DMS 273 treated with DMSO at 0.1 percent for 48 hours (cell line): ENCODE results near the gene PCED1B.

Source experiments
- DNase-seq: peaks from one replicate; lab custom pipeline; 2025; lab: John Stamatoyannopoulos, UW

The PCED1B gene

DNA sequence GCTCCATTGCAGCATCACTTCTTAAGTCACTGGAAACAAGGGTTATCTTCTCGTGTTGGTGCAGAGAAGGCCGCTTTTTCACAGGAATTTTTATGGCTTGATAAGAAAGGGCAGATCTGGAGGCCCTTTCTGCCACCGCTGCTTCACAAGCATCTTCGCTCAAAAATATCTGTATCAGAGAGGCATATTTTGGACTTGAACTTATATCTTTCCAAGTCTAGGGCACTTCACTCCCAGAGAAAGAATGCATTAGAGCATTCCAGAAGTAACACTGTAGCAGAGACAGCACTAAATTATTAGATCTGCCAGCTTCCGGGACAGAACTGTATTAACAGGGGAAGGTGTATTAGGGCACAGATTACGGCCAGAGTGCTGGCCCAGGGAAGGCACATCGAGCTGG, 152.0 kb downstream of the PCED1B start:
- DNase-seq, result no peak

DNA sequence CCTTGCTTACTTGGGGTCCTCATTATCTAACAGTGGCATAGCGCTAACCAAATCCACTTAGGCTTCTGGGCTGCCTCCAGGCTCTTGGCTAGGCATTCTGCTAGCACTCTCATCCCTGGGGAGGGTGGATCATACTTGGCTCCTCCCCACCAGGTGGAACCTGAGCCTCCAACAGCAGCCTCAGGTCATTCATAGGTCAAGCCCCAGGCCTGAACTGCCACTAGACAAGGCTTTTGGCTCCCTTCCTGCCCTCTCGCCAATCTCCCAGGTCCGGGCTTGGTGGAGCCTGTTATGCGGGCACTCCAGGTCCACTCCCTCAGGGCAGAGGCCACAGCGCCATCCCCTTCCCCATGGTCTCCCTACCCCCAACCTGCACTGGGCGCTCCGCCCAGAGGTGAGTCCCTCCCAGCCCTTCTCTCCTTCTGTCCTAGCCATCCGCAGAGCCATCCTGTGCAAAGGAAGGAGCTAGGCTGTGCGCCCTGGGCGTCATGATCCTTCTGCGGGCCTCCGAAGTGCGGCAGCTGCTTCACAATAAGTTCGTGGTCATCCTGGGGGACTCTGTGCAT, 155.2 kb downstream of the PCED1B start:
- DNase-seq, result no peak

DNA sequence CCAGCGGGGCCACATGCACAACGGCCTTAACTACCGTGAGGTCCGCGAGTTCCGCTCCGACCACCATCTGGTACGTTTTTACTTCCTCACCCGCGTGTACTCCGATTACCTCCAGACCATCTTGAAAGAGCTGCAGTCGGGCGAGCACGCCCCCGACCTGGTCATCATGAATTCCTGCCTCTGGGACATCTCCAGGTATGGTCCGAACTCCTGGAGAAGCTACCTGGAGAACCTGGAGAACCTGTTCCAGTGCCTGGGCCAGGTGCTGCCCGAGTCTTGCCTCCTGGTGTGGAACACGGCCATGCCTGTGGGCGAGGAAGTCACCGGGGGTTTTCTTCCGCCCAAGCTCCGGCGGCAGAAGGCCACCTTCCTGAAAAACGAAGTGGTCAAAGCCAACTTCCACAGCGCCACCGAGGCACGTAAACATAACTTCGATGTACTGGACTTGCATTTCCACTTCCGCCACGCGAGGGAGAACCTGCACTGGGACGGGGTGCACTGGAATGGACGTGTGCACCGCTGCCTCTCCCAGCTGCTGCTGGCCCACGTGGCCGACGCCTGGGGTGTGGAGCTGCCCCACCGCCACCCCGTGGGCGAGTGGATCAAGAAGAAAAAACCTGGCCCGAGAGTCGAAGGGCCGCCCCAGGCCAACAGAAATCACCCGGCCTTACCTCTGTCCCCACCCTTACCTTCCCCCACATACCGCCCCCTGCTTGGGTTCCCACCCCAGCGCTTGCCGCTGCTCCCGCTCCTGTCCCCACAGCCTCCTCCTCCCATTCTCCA, 156.0 kb downstream of the PCED1B start:
- DNase-seq, result no peak

DNA sequence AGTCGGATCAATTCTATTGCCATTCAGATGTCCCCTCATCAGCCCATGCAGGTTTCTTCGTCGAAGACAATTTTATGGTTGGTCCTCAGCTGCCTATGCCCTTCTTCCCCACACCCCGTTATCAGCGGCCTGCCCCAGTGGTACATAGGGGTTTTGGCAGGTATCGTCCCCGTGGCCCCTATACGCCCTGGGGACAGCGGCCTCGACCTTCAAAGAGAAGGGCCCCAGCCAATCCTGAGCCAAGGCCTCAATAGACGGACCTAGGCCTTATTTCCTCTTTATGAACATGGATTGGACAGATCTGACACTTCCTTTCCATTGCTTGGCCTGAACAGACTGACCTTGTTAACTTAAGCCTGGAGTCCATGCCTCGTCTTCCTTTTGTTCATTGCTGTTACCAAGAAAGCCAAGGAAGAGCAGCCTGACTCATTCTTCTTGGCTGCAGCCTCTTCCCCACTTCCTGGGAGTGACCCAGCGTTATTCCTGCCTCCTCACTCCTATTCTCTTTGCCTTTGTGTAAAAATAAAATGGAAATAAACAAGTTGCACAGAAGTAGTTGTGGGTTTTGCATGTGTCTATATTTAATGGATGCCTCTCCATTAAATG, 156.8 kb downstream of the PCED1B start:
- DNase-seq, result no peak

DNA sequence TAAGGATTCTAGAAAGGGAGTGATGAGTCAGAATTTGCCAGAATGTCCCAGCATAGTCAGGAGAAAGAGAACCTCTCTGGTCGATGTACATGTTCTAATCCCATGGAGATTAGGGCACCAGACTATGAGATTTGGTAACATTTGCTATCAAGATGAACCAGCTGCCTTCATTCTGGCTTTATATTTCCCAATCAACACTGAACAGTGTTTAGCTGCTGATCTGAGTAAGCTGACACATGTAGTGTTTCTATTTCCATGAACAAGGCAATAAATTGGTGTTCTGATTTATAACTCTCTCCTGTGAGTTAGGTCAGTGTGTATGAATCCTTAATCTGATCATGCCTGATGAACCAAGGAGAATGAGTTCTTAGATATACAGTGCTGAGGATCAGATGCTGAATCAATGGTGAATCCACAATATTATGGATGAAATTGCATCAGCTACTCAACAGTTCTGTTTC, 158.4 kb downstream of the PCED1B start:
- no peak for DNase-seq

DNA sequence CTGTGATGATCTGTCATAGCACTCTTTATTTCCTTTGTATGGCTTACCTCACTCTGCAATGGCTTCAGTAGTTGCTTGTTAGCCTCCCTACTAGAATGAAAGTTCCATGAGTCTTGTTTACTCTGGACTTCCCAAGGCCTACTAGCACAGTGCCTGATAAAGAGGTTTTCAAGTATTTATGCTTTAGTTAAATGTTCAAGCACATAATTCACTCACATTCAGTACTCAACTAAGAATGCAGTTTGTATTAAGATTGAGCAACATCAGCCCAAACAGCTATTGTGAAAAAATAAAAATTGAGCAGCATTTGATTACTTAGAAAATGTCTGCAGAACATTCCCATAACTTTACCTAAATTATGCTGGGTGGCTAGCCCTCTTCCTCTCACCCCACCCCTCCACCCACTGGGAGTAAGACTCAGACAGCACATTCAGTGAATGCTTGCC, 159.3 kb downstream of the PCED1B start:
- no peak for DNase-seq

DNA sequence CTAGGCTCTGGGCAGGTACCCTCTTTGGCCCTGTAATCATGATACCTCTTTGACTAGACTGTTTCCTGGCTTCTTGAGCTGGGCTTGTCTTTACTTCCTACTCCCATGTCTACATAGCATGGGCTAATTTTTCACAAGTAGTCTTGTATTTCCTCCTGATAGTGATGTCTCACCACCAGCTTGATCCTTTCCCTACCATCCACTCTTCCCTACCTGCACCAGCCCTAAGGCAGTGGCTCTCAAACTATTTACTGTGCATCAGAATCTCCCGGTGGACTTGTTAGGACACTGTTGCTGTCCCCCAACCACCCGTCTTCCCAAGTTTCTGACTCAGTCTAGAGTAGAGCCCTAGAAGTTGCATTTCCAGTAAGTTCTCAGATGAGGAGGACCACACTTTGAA, 163.0 kb downstream of the PCED1B start:
- DNase-seq, result no peak

DNA sequence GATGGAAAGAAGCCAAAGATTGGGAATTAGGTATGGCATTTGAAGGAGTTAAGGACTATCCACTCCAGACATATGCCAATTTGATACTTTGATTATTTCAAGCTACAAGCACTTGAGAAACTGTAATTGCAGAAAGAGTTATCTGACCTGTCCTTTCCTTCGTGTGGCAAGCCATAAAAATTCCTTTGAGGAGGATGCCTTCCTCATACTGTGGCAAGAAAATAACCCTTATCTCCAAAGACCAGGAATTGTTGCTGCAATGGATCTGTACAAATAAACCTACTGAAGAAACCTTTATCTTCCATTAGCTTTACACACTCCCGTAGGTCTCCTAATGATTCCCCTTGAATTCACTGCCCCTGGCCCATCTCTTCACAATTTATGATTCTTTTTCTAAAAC, 165.4 kb downstream of the PCED1B start:
- DNase-seq, result no peak

DNA sequence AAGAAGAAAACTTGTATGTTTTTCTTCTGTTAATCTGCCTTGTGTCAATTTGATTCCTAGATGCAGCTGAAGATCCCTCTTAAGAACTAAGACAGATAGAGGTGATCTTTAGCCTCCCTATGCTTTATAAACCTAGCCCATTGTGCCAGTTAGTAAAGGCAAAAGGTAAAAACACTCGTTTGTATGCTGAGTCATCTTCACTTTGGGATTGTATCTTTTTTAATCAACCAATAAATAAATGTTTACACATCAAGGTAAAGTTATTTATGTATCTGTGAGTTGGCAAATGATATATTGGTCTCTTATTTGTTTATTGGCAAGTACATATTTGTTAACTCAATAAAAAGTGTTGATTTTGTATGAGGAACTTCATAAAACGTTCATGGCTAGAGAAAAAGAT, 166.2 kb downstream of the PCED1B start:
- DNase-seq, result no peak

DNA sequence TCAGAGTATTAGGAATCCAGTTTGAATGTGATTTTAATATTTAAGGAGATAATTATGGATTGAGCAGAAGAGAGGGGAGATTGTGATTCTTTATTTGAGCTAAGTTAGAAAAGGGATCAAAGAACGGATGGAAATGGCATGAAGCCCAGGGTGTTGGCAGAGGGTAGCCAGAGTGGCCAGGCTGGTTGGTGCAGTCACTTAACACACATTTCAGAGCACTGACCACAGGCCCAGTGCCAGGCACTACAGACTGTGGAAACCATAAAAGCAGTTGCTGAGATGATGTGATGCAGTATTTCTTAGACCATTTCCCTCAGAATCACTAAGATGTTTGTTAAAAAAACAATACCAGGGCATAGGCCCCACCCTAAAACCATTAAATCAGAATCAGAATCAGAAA, 168.0 kb downstream of the PCED1B start:
- no peak for DNase-seq

DNA sequence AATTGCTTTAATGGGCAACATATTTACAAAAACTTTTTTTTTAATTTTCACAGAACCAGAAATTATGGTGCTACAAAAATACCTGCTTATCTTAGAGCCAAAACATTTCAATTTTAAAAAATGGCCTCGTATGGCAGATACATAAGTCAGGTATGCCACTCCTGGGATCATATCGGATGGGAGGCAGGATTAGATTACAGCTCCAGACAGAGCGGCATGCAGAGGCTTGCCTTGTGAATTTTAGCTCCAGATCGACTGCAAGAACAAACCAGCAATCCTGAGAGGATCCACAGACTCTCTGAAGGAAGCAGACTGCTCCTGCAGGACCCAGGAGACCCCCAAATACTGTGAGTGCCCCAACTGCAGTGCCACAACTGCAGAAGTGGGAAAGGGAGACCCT, 169.7 kb downstream of the PCED1B start:
- DNase-seq, result no peak

DNA sequence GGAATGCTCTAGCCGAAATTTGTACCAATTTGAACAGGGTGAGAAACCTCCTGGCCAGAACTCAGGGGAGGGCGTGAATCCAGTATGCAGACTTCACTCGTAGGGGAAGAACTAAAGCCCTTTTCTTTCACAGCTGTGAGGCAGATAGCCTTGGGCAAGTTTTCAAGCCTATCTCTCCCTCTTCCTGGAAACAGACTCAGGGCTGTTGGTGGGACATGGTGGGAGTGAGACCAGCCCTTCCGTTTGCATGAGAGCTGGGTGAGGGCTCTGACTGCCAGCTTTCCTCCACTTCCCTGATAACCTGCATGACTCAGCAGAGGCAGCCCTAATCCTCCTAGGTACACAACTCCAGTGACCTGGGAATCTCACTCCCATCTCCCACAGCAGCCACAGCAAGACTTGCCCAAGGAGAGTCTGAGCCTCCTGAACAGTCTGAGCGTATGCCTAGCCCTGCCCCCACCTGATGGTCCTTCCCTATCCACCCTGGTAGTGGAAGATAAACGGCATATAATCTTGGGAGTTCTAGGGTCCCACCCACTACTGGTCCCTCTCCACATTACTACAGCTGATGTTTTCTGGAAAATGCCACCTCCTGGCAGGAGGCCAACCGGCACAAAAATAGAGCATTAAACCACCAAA, 170.4 kb downstream of the PCED1B start:
- no peak for DNase-seq

DNA sequence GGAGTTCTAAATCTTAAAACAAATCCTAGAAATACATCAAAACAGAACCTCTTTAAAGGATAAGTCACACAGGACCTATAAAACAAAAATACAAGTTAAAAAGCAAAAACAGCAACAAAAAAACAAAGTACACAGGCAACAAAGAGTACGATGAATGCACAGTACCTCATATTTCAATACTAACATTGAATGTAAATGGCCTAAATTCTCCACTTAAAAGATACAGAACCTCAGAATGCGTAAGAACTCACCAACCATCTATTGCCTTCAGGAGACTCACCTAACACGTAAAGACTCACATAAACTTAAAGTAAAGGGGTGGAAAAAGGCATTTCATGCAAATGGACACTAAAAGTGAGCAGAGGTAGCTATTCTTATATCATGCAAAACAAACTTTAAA, 172.5 kb downstream of the PCED1B start:
- DNase-seq, result no peak

DNA sequence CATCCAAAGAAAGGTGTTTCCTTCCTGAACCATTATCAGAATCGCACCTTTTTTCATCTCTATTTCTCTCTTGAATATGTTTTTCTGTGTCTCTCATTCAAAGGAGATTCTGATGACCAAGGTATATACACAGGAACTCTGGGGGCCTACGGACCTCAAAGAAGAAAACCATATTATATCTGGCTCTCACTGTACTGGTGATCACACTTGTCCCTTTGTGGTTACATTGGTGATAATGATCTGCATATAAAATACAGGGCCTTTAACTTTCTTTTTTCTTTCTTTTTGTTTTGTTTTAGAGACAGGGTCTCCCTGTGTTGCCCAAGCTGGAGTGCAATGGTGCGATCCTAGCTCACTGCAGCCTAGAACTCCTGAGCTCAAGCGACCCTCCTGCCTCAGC, 185.5 kb downstream of the PCED1B start:
- no peak for DNase-seq

DNA sequence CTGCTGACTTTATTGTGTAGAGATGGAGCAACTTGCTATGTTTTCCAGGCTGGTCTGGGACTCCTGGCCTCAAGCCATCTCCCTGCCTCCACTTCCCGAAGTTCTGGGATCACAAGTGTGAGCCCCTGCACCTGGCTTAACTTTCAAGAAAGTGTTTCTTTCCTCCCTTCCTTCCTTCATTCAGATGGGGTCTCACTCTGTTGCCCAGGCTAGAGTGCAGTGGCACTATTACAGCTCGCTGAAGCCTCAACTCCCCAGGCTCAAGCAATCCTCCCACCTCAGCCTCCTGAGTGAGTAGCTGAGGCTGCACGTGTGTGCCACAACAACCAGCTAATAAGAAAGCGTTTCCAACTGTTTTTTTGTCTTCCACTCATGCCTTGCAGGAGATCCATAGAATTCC, 186.0 kb downstream of the PCED1B start:
- no peak for DNase-seq

DNA sequence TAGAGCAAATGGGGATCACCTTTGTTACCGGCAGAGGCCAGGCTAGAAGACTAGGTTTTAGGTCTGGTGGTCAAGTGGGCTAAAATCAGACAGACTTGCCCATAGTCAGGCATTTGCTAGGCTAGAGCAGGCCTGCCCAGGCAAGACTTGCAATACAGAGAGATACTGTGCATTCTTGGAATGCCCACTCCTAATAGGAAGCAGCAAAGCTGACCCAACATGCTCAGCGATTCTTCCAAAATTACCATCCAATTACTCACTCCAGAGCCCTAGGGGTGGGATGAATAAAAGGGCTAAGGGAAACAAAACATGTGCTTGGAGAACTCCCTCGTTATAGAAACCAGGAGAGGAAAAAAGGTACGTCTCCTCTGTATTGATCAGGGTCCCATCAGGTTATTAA, 188.2 kb downstream of the PCED1B start:
- no peak for DNase-seq

DNA sequence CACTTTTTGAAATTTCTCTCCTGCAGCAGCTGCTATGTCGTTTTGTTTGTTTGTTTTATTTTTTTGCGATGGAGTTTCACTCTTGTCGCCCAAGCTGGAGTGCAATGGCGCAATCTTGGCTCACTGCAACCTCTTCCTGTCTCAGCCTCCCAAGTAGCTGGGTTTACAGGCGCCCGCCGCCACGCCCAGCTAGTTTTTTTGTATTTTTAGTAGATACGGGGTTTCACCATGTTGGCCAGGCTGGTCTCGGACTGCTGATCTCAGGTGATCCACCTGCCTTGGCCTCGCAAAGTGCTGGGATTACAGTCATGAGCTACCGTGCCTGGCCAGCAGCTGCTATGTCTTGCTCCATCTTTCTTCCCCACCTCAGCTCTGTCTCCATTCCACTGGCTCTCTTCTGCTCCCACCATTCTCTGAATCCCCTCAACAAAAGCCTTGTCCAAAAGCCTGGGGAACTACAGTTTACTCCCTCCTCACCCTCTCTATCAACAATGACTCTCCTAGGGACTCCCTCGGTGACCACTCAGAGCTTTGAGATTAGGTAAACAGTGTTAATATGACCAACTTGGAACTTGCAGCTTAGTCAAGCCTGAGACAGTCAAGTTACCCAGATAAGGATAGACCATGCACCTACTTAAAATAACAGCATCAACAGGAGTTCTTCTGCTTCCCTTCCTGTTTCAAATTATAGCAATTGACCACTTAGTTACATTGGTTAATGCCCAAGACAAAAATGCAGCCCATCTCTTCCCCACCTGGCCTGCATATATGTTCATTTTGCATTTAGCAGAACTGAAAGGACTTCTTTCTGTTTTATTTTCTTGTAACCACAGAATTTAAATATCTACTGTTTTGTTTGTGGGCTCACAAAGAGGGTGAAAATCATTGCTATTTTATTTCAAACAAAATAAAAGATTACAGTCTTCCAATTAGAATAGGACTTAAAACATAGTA, 189.4 kb downstream of the PCED1B start:
- no peak for DNase-seq

DNA sequence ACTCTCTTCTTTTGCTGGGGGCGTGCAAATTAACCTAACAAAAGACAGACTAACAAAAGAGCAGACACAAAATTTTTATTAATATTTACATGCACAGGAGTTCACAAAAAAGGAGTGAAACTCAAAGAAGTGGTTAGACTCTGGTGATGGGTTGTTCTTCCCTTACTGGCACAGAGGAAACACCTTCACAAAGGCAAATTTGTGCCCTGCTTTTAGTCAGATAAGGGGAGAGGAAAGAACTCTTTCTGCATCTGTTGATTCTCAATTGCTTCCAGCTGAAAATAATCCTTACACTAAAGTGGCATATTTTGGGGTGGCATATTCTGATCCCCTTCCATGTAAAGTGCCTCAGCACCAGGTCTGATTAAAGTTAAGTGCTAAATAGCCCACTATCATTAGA, 190.5 kb downstream of the PCED1B start:
- no peak for DNase-seq

DNA sequence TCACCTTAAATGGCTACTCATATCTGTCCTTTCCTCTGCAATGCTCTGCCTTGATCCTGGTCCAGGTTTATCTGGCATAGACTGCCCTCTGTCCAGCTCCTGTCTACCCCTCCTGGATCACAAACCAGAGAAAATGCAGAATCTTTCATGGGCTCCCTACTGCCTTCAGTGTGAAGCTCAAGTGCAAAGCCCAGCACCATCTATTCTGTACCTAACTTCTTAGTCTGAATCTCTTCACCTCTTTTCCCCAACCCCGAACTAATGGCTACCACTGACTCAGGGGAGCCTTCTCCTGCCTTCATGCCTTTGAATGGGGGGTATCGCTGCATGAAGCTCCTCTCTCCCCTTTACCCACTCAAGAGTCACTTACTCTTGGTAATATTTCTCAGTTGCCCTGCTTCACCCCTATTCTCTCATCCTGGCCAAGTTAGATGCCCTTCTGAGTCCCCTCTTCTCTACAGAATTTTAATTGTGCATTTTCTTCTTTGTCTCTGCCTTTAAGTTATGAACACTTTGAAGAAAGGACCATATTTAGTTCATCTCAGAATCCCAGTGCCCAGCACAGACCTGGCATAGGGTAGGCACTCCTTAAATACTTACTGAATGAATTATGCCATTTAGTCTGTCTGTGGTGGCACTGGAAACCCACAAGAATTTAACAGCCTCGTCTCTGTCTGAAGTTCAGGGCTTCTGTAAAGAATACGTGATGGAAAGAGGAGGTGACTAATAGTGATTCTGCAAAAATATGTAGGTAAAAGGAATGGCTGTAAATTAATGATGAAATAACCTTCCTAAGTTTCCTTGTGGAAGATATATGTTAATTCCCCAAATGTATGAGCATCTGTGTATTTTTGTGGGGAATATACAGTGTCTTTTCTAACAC, 191.6 kb downstream of the PCED1B start:
- DNase-seq, result no peak

DNA sequence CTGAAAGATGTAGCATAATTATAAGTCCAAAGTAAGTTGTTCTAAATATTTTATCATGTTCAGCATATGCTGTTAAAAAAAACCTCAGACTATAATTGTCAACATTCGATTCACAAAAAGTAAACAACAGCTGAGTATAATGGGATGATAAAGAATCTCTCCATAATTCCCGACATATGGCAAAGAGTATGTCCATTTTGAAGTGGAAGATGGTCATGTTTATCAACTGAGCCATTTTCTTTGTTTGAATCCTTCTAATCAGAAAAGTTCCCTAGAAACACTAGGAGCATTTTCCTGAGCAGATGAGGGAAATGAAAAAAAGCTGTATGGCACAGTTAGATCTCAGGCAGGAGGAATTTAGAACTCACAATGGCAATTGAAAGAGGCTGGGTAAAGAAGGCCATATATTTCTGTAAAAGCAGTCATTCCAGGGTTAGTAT, 192.4 kb downstream of the PCED1B start:
- DNase-seq, result no peak
